COR-L47 (cell line): ENCODE measurements around the gene RAPGEF2.
"Not testable (repeated sequence)": the region's sequence is repeated elsewhere in the genome, so short reads cannot be mapped to it uniquely, and the experiment has no call there.

Source experiments
- DNase-seq: peaks from one replicate; lab custom pipeline; 2025; lab: John Stamatoyannopoulos, UW

Gene RAPGEF2, protein sequence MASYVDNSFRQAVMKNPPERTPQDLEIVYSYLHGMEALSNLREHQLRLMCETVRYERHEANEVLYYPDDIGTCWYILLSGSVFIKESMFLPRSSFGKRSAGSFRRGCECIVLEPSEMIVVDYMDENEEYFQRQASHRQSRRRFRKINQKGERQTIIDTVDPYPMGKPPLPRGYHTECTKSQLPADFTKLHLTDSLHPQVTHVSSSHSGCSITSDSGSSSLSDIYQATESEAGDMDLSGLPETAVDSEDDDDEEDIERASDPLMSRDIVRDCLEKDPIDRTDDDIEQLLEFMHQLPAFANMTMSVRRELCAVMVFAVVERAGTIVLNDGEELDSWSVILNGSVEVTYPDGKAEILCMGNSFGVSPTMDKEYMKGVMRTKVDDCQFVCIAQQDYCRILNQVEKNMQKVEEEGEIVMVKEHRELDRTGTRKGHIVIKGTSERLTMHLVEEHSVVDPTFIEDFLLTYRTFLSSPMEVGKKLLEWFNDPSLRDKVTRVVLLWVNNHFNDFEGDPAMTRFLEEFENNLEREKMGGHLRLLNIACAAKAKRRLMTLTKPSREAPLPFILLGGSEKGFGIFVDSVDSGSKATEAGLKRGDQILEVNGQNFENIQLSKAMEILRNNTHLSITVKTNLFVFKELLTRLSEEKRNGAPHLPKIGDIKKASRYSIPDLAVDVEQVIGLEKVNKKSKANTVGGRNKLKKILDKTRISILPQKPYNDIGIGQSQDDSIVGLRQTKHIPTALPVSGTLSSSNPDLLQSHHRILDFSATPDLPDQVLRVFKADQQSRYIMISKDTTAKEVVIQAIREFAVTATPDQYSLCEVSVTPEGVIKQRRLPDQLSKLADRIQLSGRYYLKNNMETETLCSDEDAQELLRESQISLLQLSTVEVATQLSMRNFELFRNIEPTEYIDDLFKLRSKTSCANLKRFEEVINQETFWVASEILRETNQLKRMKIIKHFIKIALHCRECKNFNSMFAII (N-terminal part only)

DNA sequence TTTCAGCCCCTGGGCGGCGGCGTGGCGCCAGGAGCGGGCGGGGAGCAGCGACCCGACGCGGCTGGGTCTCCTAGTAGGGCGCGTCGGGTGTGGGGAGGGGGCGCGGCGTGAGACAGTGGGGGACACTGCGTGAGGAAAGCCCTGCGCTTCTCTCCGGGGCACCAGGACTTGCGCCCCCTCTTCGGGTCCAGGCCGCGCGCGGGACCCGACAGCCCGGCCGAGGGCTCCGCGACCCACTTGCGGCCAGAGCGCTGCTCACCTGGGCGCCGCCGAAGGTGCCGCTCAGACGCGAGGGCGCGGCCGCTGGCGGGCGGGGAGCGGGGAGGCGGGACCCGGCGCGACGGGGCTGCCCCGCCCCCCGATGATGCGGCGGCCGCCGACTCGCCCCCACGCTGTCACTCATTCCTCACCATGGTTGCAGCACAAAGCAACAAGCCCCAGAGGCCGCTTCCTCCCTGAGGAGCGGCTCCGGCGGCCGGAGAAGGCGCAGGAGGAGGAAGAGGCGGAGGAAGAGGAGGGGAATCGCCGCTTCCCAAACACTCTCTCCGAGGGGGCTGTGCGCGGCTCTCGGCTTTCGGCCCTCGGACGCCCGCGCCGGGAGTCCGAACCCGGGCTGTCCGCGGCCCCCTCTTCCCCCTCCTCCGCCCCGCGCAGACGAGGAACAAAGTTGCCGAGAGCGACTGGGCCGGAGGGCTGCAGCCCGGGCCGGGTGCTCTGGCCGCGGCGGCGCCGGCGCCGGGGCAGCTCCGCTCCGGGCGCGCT is at the start of gene RAPGEF2:
Gene RAPGEF2, plus strand, starts transcription at position 458 of the 762 bp plus-strand sequence. CDS start 1,084 bp downstream, outside the sequence.
- peak; percentile 84 for DNase-seq

DNA sequence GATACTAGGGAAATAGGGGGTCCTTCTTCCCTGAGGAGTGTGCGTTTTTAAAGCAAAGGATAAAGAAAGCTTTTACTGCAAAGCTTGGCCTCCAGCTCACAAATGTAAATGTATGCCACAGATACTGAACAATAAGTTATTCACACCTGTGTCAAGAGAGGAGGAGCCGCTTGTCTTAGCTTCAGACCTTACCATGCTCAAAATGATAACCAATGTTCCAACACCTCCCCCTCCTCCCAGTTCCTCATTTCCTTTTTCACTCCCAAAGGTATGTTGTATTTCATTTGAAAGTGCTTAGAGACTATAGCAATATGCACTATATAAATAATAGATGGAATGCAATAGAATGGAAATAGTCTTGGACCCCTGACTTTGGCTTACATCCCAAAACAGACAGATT is 47.0 kb upstream of the RAPGEF2 start:
- DNase-seq, result no peak

DNA sequence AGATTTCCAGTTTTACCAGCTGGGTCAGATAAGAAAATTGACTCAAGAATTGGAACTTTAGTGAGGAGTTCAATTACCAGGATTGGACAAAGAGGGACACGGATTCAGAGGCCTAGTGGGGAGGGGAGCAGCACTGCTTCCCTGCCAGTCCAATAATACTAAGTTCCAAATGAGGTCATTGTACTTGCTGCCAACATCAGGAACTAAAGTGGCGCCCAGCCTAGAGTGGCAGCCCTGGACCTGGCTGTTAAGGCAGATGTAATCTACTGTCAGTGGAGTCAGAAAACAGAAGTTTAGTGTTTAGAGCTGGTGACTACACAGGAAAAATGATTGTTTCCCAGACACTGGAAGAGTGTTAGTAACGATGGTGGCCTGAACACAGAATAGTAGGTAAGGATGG is 42.7 kb upstream of the RAPGEF2 start:
- DNase-seq, result no peak

DNA sequence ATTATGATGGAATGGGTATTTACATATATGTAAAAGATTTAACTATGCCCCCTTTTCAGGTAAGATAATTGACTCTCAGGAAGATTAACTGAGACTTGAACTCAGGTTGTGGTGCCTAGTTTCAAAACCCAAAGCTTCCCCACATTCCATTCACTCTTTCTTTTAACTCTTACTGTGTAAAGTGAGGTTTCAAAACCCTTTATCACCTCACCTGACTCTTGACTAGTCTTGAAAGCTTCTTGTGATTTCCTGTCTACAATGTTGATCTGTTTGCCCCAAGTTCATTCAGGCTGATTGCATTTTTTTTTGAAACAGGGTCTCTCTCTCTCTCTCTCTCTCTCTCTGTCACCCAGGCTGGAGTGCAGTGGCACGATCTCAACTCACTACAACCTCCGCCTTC is 40.5 kb upstream of the RAPGEF2 start:
- DNase-seq, result no peak

DNA sequence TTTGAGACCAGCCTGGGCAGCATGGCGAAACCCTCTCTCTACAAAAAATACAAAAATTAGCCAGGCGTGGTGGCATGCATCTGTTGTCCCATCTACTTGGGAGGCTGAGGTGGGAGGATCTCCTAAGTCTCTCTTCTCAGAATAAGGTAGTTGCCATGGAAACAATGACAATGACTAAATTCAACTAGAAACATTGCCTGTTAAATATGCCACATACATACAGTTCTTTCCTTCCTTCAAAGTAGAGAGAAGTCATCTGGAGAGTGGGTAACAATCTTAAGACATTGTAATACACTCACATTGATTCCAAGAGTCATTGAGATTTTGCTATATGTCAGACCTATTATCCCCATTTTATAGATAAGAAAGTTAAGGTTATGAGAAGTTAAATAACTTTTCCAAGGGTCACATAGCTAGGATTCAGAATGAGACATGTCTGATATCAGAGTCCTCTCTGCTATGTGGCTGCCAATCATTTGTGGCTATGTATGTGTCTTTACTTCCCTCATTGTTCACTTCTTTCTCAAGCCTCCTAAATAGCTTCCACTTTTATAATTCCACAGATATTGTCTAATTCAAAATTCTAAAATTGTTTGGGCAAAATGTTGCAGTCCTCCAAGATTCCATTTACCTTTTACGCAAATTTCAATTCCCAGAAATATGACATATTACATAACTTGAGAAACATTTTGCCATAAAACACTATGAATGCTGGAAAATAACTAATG is 37.2 kb upstream of the RAPGEF2 start:
- DNase-seq, result no peak

DNA sequence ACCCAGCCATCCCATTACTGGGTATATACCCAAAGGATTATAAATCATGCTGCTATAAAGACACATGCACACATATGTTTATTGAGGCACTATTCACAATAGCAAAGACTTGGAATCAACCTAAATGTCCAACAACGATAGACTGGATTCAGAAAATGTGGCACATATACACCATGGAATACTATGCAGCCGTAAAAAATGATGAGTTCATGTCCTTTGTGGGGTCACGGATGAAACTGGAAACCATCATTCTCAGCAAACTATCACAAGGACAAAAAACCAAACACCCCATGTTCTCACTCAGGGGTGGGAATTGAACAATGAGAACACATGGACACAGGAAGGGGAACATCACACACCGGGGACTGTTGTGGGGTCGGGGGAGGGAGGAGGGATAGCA is 34.7 kb upstream of the RAPGEF2 start:
- not testable (repeated sequence) for DNase-seq

DNA sequence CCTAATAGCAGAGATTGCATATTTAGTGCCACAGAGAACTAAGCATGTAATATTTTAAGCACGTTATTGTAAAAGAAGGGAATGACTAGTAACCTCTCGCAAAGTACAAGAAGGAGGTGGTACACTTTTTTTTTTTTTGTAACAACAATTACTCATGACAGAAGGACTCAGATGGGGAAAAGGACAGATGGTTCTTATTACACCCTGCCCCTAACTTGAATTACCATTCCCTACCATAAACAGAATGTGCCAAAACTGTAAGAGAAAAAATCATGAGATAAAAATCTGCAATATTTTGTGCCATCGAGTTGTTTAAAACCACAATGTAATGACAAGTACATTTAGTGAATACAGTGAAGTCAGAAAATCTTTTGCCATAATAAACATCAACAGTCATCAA is 33.0 kb upstream of the RAPGEF2 start:
- DNase-seq, result no peak

DNA sequence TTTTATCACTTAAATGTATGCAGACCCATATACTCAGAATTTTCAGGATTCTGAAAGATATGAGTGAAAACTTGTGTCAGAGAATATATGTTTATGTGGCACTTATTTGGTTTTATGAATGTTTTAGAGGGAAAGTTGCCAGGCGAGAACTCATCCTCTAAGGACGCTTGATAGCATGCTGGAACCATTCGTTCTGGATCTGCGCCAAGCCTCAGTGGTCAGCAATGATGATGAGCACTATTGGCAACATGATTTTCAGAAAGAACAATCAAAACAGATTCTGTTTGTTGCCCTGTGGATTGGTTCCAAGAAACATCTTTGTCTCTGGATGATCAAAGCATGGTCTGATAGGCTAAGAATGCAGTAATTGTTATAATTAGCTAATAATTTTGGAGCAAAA is 32.1 kb upstream of the RAPGEF2 start:
- peak; percentile 18 for DNase-seq

DNA sequence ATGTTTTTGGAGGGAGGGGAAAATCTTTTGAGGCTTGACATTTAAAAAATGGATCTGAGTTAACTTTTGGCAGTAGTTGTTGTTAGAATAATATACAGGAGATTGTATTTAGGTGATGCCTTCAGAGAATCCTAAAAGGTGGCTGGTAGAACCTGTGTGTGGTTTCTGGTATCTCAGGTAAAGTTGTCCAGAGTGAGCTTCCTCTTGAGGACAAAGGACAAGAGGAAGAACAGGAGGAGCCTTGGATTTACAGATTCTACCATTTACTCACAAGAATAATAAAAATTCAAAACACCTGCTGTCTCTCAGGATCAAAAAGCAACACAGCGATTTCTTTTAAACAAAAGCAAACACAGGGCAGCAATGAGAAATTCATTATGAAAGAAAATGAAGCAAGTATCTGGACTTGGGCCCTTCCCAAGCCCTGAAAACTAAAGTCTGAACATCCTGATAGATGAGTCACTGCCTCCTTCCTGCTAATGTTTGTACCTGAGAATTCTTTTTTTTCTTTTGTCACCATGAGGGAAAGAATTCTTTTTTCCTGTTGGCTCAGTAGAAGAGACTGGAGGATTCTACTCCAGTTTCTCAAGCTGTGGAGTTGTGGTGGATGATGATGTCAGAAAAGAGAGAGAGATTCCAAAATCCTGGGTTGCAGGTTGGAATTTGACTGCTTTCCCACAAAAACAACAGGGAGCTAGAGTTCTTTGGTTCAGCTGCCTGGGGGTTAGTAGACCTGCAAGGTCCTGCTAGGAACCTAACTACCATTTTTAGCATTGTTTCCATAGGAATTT is 31.5 kb upstream of the RAPGEF2 start:
- no peak for DNase-seq

DNA sequence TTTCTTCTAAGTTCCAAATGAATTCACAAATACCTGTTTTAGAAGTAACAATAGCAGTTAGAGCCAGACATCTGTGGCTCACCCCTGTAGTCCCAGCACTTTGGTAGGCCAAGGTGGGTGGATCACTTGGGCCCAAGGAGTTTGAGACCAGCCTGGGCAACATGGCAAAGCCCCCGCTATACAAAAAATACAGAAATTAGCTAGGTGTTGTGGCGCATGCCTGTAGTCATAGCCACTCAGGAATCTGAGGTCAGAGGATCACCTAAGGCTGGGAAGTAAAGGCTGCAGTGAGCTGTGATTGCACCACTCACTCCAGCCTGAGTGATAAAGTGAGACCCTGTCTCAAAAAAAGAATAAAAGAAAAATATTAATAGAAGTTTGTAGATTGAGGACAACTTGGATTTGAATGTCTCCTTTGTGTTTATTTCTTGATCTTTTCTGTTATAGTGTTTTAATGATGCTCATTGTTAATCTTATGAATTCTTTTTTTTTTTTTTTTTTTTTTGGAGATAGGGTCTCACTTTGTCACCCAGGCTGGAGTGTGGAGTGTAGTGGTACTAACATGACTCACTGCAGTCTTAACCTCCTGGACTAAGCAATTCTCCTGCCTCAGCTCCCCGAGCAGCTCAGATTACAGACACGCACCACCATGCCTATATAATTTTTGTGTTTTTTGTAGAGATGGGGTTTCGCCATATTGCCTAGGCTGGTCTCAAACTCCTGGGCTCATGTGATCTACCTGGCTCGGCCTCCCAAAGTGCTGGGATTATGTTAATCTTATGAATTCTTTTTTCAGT is 30.7 kb upstream of the RAPGEF2 start:
- DNase-seq, result no peak

DNA sequence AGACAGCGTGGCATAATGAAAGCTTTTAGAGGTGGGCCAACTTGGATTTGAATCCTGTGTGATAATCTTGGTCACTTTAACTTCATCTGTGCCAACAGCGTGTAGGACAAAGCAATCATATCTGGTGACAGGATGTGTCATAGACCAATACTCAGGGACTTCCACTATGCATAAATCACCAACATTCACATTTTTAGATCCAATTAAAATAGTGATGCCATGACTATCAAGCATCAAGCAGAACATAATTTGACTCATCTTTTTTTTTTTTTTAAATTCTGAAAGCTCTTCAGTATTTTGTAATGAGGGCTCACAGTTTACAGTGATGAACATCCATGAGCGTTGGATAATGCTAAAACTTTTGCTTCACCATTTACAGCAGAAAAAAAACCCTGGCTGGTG is 27.3 kb upstream of the RAPGEF2 start:
- DNase-seq, result no peak

DNA sequence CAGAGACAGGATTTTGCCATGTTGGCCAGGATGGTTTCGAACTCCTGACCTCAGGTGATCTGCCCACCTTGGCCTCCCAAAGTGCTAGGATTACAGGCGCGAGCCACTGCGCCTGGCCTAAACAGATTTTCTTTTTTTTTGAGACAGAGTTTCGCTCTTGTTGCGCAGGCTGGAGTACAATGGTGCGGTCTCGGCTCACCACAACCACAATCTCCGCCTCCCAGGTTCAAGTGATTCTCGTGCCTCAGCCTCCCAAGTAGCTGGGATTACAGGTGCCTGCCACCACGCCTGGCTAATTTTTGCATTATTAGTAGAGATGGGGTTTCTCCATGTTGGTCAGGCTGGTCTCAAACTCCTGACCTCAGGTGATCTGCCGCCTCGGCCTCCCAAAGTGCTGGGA is 25.9 kb upstream of the RAPGEF2 start:
- not testable (repeated sequence) for DNase-seq

DNA sequence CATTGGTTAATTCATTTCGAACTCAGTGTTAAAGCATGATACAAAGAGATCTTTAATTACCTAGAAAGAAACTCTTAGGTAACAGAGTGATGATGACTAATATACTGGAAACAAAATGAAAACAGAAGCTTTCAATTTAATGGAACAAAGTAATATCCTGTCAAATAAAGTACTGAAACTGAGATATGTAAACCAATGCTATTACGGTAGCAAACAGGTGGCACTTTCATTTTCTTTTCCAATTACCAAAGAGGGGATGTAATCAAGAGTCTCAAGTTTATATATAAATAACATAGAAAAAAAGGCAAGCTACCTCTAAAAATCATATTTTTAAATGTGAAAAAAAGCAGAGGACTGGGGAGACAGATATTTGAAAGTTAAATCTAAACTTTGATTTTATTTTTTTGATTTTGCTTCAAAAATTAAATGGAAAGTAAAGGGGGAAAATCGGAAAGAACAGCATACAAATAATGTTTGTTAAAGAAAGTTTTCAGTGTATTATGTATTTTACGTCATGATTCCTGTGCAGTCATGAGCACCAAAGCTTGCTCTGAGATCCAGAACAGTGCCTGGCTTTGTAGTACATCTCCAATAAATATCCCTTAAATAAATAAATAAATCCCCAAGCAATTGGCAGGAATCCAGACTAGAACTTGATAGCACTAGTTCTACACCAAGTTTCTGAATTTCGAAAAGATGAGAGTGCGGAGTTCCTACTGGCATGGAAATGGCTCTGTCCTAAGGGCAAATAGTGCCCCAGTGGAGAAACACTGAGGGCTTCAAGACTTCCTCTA is 25.0 kb upstream of the RAPGEF2 start:
- no peak for DNase-seq

DNA sequence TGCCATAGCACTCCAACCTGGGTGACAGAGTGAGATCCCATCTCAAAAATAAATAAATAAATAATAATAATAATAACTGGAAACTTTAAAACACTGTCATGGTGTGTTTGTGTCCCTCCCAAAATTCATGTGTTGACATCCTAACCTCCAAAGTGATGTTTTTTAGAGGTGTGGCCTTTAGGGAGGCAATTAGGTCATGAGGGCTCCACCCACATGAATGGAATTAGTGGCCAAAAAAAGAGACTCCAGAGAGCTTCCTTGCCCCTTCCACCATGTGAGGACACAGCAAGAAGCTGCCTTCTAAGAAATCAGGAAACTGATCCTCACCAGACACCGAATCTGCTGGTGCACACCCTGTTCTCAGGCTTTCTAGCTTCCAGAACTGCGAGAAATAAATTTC is 23.8 kb upstream of the RAPGEF2 start:
- DNase-seq, result no peak

DNA sequence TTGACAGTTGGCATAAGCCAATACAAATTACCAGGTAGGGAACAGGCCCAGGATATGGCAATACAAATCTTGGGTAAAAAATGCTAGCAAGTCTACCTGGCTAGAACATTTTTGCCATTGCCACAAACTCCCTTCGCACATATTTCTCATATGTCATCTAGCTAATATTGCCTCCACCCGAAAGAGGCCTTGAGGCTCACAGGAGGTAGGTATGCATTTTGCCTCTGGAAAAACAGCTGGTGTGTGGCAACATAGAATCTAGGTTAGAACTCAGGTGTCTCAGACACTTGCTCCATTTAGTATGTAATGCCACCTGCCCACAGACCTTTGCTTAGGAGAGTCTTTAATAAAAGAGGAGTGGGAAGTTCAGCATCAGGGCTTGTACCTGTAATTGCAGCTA is 16.3 kb upstream of the RAPGEF2 start:
- no peak for DNase-seq

DNA sequence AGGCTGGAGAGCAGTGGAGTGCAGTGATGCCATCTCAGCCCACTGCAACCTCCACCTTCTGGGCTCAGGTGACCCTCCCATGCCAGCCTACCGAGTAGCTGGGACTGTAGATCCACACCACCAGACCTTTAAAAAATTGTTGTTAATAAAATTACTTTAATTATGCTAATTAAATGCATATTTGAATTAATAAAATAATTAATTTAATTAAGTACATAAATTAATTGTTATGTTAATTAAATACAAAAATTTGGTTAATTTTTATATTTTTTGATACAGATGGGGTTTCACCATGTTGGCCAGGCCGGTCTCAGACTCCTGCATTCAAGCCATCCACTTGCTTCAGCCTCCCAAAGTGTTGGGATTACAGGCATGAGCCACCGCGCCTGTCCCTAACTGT is 12.6 kb upstream of the RAPGEF2 start:
- DNase-seq, result no peak

DNA sequence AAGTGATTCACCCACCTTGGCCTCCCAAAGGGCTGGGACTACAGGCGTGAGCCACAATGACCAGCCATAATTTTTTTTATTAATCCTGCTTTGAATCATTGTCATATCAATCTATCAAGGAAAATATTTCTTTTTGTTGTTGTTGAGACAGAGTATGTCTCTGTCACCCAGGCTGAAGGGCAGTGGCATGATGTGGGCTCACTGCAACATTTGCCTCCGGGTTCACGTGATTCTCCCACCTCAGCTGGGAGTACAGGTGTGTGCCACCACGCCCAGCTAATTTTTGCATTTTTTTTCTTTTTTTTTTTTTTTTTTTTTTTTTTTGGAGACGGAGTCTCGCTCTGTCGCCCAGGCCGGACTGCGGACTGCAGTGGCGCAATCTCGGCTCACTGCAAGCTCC is 8.7 kb upstream of the RAPGEF2 start:
- DNase-seq, result not testable (repeated sequence)

DNA sequence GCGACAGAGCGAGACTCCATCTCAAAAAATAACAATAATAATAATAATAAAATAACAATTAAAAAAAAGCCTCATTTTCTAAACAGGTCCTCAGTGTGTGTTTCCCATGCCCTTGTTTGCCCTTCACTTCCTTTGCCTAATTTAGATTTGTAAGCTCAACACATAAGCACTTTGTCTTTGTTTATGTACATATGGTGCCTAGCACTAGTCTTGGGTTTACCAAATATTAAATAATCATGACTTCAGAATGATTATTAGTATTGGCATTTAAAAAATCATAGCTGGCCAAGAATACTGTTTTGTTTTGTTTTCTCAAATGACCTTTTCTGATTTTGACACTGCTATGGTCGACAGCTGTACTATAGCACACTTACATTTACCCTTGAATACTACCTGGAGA is 6.4 kb upstream of the RAPGEF2 start:
- no peak for DNase-seq

DNA sequence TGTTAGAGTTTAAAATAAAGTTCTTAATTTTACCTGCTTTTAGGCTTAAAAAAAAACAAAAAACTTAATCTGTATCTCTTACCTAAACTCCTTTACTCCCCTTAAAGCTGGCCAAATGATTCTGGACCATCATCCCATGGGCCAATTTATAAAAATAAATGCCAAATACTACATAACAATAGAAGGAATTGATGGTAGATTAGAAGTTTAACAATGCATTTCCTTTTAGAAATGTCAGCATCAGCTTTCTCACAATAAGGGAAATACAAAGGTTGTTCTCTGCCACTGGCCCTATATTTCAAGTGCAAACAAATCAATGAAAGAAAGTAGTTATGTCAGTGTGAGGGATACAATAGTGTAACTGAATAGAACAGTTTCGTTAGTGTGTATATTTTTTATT is 5.7 kb upstream of the RAPGEF2 start:
- no peak for DNase-seq
